Lower leg skin (tissue), 4 donors: ENCODE results near the gene NIM1K. TPM values are rescaled to one million over a fixed set of nuclear protein-coding genes. Genes with fewer than 3 reads are reported as not detected.

ENCODE experiments used
- DNase-seq, 2 donors: peaks; one replicate each; pipeline ENCODE4 v3.0.0-alpha.2; 2019; ENCODE audit warnings: low spot score in 2 of 2
- H3K4me3 ChIP-seq: fragments of 200-600 bp; sonication (generic); 2 replicates; pipeline ENCODE4 v1.5.1; 2017; ENCODE audit warnings: mild to moderate bottlenecking, low read depth; ENCODE audit not compliant: poor library complexity, severe bottlenecking
- CTCF ChIP-seq, 3 donors: fragments of 450-650 bp; IDR thresholded peaks; one replicate each; pipeline ENCODE4 v1.5.1; 2016; ENCODE audit warnings: antibody characterized with exemption in 3 of 3, mild to moderate bottlenecking in 3 of 3, moderate library complexity in 2 of 3
- POLR2A ChIP-seq, 2 donors: fragments of 450-650 bp; IDR thresholded peaks; one replicate each; pipeline ENCODE4 v1.6.1; 2016 to 2017; ENCODE audit warnings: antibody characterized with exemption in 2 of 2, mild to moderate bottlenecking in 1 of 2, moderate library complexity in 1 of 2
- WGBS, 2 donors: methylation state at CpG; one replicate each; pipeline ENCODE4 v1.1.5; 2018; 5-methylcytosine and 5-hydroxymethylcytosine counted together
- intact Hi-C: fragments of 100-400 bp; cut with DNase I; formaldehyde crosslinking; loops from one replicate; pipeline ENCODE4 v1.15.0; 2023; ENCODE audit warnings: low total_unique reads
- total RNA-seq, 4 donors: library from RNA; depleted of rRNA; stranded (reverse); fragments of >200 nt; gene quantifications; one replicate each; pipeline ENCODE4 v1.1.0, GENCODE V29; 2016

The NIM1K gene
- total RNA-seq, 4 donors from 2014 or later, result 0.44 to 2.5 (median 0.65) TPM; not detected in 1

GRCh38 chr5:43232943-43233833 lies 41.2 kb downstream of the NIM1K start:
- intact Hi-C loops, result no loop called here
- no peak for TF ChIP-seq POLR2A (IDR thresholded peaks at IDR 0.05)
- 81 to 89% methylated on average over 15 of the region's 15 CpGs for WGBS, 2 donors
- no peak overlapping the region for H3K4me3 ChIP-seq
- DNase-seq, result peak in 1 of 2 donors; percentile 53

- 72 to 79% methylated on average over 3 of the region's 3 CpGs for WGBS, 2 donors
- H3K4me3 ChIP-seq, result no peak overlapping the region
- DNase-seq, result no peak
- intact Hi-C loops, result no loop called here
- no peak for TF ChIP-seq CTCF (IDR thresholded peaks at IDR 0.05)
- no peak for TF ChIP-seq POLR2A (IDR thresholded peaks at IDR 0.05)
Observed at GRCh38 chr5:43233946-43234345, 41.9 kb downstream of the NIM1K start.

- no peak overlapping the region for H3K4me3 ChIP-seq
- no peak for TF ChIP-seq POLR2A (IDR thresholded peaks at IDR 0.05)
- TF ChIP-seq CTCF (IDR thresholded peaks at IDR 0.05), result no peak
- peak in 1 of 2 donors; percentile 34 for DNase-seq
- 65 to 74% methylated on average over 5 of the region's 5 CpGs for WGBS, 2 donors
- intact Hi-C loops, result no loop called here
Observed at GRCh38 chr5:43236653-43237355, 44.8 kb downstream of the NIM1K start.

GRCh38 chr5:43242196-43242595 lies 50.2 kb downstream of the NIM1K start:
- 65 to 75% methylated on average over 1 of the region's 1 CpG for WGBS, 2 donors
- intact Hi-C loops, result no loop called here
- H3K4me3 ChIP-seq, result no peak overlapping the region
- DNase-seq, result peak in 1 of 2 donors; percentile 45
- TF ChIP-seq POLR2A (IDR thresholded peaks at IDR 0.05), result no peak
- TF ChIP-seq CTCF (IDR thresholded peaks at IDR 0.05), result no peak

GRCh38 chr5:43243270-43243669 lies 51.2 kb downstream of the NIM1K start:
- TF ChIP-seq CTCF (IDR thresholded peaks at IDR 0.05) (no peak), POLR2A (IDR thresholded peaks at IDR 0.05) (no peak)
- DNase-seq, result no peak
- intact Hi-C loops, result no loop called here
- no peak overlapping the region for H3K4me3 ChIP-seq

- no peak overlapping the region for H3K4me3 ChIP-seq
- TF ChIP-seq POLR2A (IDR thresholded peaks at IDR 0.05) (no peak), CTCF (IDR thresholded peaks at IDR 0.05) (no peak)
- intact Hi-C loops, result no loop called here
- 73 to 76% methylated on average over 11 of the region's 11 CpGs for WGBS, 2 donors
- DNase-seq, result peak in 1 of 2 donors; percentile 56
Observed at GRCh38 chr5:43244823-43245565, 53.0 kb downstream of the NIM1K start.
